Measurements from ENCODE around the gene THBD.

The THBD gene

GRCh38 chr20:23011008-23011721, 38.3 kb downstream of the THBD start:
- no peaks in the 10 kb centered on the region for H3K27me3 ChIP-seq (ENCODE audit: insufficient read depth, low read length)
- no peaks in the 10 kb centered on the region for H3K36me3 ChIP-seq (ENCODE audit: insufficient read depth, low read length)
- no peak overlapping the region for H2AFZ ChIP-seq (ENCODE audit: low read length, unreplicated experiment)
- H3K4me1 ChIP-seq (ENCODE audit: control insufficient read depth, insufficient read depth, low read length, unreplicated experiment): no peaks in the 10 kb centered on the region
- no peak overlapping the region for H3K4me3 ChIP-seq (ENCODE audit: low read depth, low read length)
- no peaks in the 10 kb centered on the region for H3K79me2 ChIP-seq (ENCODE audit: control insufficient read depth, insufficient read depth, low read length, unreplicated experiment)
- no peak overlapping the region for H3K27ac ChIP-seq (ENCODE audit: low read depth, low read length)

- Histone ChIP-seq H3K79me2 (ENCODE audit: control insufficient read depth, insufficient read depth, low read length, unreplicated experiment) (no peaks in the 10 kb centered on the region), H2AFZ (ENCODE audit: low read length, unreplicated experiment) (no peak overlapping the region), H3K27me3 (ENCODE audit: insufficient read depth, low read length) (no peaks in the 10 kb centered on the region), H3K4me1 (ENCODE audit: control insufficient read depth, insufficient read depth, low read length, unreplicated experiment) (no peaks in the 10 kb centered on the region), H3K36me3 (ENCODE audit: insufficient read depth, low read length) (no peaks in the 10 kb centered on the region), H3K27ac (ENCODE audit: low read depth, low read length) (no peak overlapping the region), H3K4me3 (ENCODE audit: low read depth, low read length) (no peak overlapping the region)
These were observed 39.4 kb downstream of the THBD start for GRCh38 chr20:23010096-23010495.

GRCh38 chr20:23009636-23010035, 39.8 kb downstream of the THBD start:
- no peaks in the 10 kb centered on the region for H3K79me2 ChIP-seq (ENCODE audit: control insufficient read depth, insufficient read depth, low read length, unreplicated experiment)
- H3K4me1 ChIP-seq (ENCODE audit: control insufficient read depth, insufficient read depth, low read length, unreplicated experiment): no peaks in the 10 kb centered on the region
- no peak overlapping the region for H3K4me3 ChIP-seq (ENCODE audit: low read depth, low read length)
- no peaks in the 10 kb centered on the region for H3K36me3 ChIP-seq (ENCODE audit: insufficient read depth, low read length)
- H3K27me3 ChIP-seq (ENCODE audit: insufficient read depth, low read length): 0 out of 2 replicates have a peak, but pooled peaks cover under 1% of the 10 kb centered on the region
- no peak overlapping the region for H3K27ac ChIP-seq (ENCODE audit: low read depth, low read length)
- H2AFZ ChIP-seq (ENCODE audit: low read length, unreplicated experiment): no peak overlapping the region

GRCh38 chr20:23008667-23009066, 40.8 kb downstream of the THBD start:
- Histone ChIP-seq H3K79me2 (ENCODE audit: control insufficient read depth, insufficient read depth, low read length, unreplicated experiment) (no peaks in the 10 kb centered on the region), H3K4me3 (ENCODE audit: low read depth, low read length) (no peak overlapping the region), H3K27me3 (ENCODE audit: insufficient read depth, low read length) (0 out of 2 replicates have a peak, but pooled peaks cover 2% of the 10 kb centered on the region), H3K4me1 (ENCODE audit: control insufficient read depth, insufficient read depth, low read length, unreplicated experiment) (no peaks in the 10 kb centered on the region), H3K27ac (ENCODE audit: low read depth, low read length) (no peak overlapping the region), H3K36me3 (ENCODE audit: insufficient read depth, low read length) (no peaks in the 10 kb centered on the region), H2AFZ (ENCODE audit: low read length, unreplicated experiment) (no peak overlapping the region)

GRCh38 chr20:23007886-23008655, 41.4 kb downstream of the THBD start:
- Histone ChIP-seq H3K79me2 (ENCODE audit: control insufficient read depth, insufficient read depth, low read length, unreplicated experiment) (no peaks in the 10 kb centered on the region), H3K27ac (ENCODE audit: low read depth, low read length) (no peak overlapping the region), H3K4me1 (ENCODE audit: control insufficient read depth, insufficient read depth, low read length, unreplicated experiment) (no peaks in the 10 kb centered on the region), H2AFZ (ENCODE audit: low read length, unreplicated experiment) (no peak overlapping the region), H3K27me3 (ENCODE audit: insufficient read depth, low read length) (0 out of 2 replicates have a peak, but pooled peaks cover 2% of the 10 kb centered on the region), H3K36me3 (ENCODE audit: insufficient read depth, low read length) (no peaks in the 10 kb centered on the region), H3K4me3 (ENCODE audit: low read depth, low read length) (no peak overlapping the region)

GRCh38 chr20:23007462-23007861, 42.0 kb downstream of the THBD start:
- no peak overlapping the region for H3K4me3 ChIP-seq (ENCODE audit: low read depth, low read length)
- no peak overlapping the region for H3K27ac ChIP-seq (ENCODE audit: low read depth, low read length)
- no peaks in the 10 kb centered on the region for H3K79me2 ChIP-seq (ENCODE audit: control insufficient read depth, insufficient read depth, low read length, unreplicated experiment)
- no peaks in the 10 kb centered on the region for H3K36me3 ChIP-seq (ENCODE audit: insufficient read depth, low read length)
- no peaks in the 10 kb centered on the region for H3K4me1 ChIP-seq (ENCODE audit: control insufficient read depth, insufficient read depth, low read length, unreplicated experiment)
- H2AFZ ChIP-seq (ENCODE audit: low read length, unreplicated experiment): no peak overlapping the region
- H3K27me3 ChIP-seq (ENCODE audit: insufficient read depth, low read length): 0 out of 2 replicates have a peak, but pooled peaks cover 2% of the 10 kb centered on the region

- Histone ChIP-seq H3K27ac (ENCODE audit: low read depth, low read length) (no peak overlapping the region), H3K4me3 (ENCODE audit: low read depth, low read length) (no peak overlapping the region), H3K36me3 (ENCODE audit: insufficient read depth, low read length) (no peaks in the 10 kb centered on the region), H3K4me1 (ENCODE audit: control insufficient read depth, insufficient read depth, low read length, unreplicated experiment) (no peaks in the 10 kb centered on the region), H2AFZ (ENCODE audit: low read length, unreplicated experiment) (no peak overlapping the region), H3K27me3 (ENCODE audit: insufficient read depth, low read length) (peaks cover 2% of the 10 kb centered on the region; the same call in 1 of the 2 replicates), H3K79me2 (ENCODE audit: control insufficient read depth, insufficient read depth, low read length, unreplicated experiment) (no peaks in the 10 kb centered on the region)
These were observed 43.7 kb downstream of the THBD start for GRCh38 chr20:23005776-23006175.

- Histone ChIP-seq H3K79me2 (ENCODE audit: control insufficient read depth, insufficient read depth, low read length, unreplicated experiment) (no peaks in the 10 kb centered on the region), H2AFZ (ENCODE audit: low read length, unreplicated experiment) (no peak overlapping the region), H3K36me3 (ENCODE audit: insufficient read depth, low read length) (no peaks in the 10 kb centered on the region), H3K27ac (ENCODE audit: low read depth, low read length) (no peak overlapping the region), H3K4me3 (ENCODE audit: low read depth, low read length) (no peak overlapping the region), H3K27me3 (ENCODE audit: insufficient read depth, low read length) (peaks cover 6% of the 10 kb centered on the region; the same call in 1 of the 2 replicates), H3K4me1 (ENCODE audit: control insufficient read depth, insufficient read depth, low read length, unreplicated experiment) (no peaks in the 10 kb centered on the region)
These were observed 45.5 kb downstream of the THBD start for GRCh38 chr20:23003881-23004460.

GRCh38 chr20:23003077-23003635, 46.3 kb downstream of the THBD start:
- no peaks in the 10 kb centered on the region for H3K79me2 ChIP-seq (ENCODE audit: control insufficient read depth, insufficient read depth, low read length, unreplicated experiment)
- H3K4me3 ChIP-seq (ENCODE audit: low read depth, low read length): no peak overlapping the region

GRCh38 chr20:23002276-23002675, 47.2 kb downstream of the THBD start:
- no peak overlapping the region for H3K4me3 ChIP-seq (ENCODE audit: low read depth, low read length)
- no peaks in the 10 kb centered on the region for H3K36me3 ChIP-seq (ENCODE audit: insufficient read depth, low read length)
- H2AFZ ChIP-seq (ENCODE audit: low read length, unreplicated experiment): no peak overlapping the region
- H3K79me2 ChIP-seq (ENCODE audit: control insufficient read depth, insufficient read depth, low read length, unreplicated experiment): no peaks in the 10 kb centered on the region
- no peak overlapping the region for H3K27ac ChIP-seq (ENCODE audit: low read depth, low read length)
- no peaks in the 10 kb centered on the region for H3K4me1 ChIP-seq (ENCODE audit: control insufficient read depth, insufficient read depth, low read length, unreplicated experiment)
- peaks cover 7% of the 10 kb centered on the region; the same call in 1 of the 2 replicates for H3K27me3 ChIP-seq (ENCODE audit: insufficient read depth, low read length)

More at GRCh38 chr20:23003077-23003635, 46.3 kb downstream of the THBD start:
- no peaks in the 10 kb centered on the region for H3K4me1 ChIP-seq (ENCODE audit: control insufficient read depth, insufficient read depth, low read length, unreplicated experiment)
- H3K27me3 ChIP-seq (ENCODE audit: insufficient read depth, low read length): peaks cover 7% of the 10 kb centered on the region; the same call in 1 of the 2 replicates
- no peak overlapping the region for H3K27ac ChIP-seq (ENCODE audit: low read depth, low read length)
- no peak overlapping the region for H2AFZ ChIP-seq (ENCODE audit: low read length, unreplicated experiment)
- no peaks in the 10 kb centered on the region for H3K36me3 ChIP-seq (ENCODE audit: insufficient read depth, low read length)
